GM18867 (cell line): ENCODE data around the gene ZNF593OS.

ENCODE experiments used
- ATAC-seq: cut with Tn5 transposase; IDR thresholded peaks from one replicate; pipeline ENCODE4 v1.9.1; 2021; ENCODE audit warnings: mild to moderate bottlenecking, moderate library complexity; ENCODE audit not compliant: unreplicated experiment

ZNF593OS gene

DNA sequence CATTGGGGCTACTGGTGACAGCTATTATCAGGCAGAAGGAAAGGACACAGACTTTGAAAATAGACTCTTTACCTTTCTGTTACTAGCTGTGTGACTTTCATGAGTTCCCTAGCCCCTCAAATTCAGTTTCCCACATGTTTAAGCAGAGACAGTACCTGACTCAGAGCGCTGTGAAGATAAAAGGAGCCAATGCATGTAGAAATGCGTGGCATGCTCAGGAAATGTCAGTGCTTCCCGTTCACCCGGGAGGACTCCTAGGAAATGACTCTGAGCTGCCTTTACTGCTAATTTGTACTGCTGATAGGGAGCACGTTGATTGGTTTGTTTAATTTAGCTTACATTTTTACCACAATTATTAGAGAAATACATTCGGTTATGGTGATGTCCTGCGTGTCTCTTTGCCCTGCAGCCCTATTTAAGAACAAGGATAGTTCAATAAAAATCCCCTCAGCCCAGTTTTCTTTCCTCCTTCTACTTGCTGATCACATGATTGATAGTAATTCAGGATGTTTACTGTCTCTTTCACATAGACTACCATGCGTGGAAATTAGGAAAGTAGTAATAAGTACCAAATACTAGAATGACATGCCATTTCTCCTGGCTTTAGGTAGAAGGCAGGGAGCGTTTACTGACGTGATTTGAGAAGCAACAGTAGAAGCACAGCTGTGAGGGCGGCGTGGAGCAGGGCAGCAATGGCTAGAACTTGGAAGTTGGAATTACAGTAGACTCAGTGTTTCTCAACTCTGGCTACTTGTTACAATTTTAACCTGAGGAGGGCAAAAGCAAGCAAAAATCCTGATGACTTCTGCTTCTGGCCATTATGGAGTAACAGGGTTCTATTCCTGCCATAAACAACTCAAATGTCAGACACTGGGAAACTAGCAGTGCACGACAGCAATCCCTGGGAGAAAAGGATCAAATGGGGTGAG is 44.1 kb downstream of the ZNF593OS start:
- ATAC-seq: no peak

- ATAC-seq: peak; percentile 82
Measured at GRCh38 chr1:26126321-26127084, 45.1 kb downstream of the ZNF593OS start.

DNA sequence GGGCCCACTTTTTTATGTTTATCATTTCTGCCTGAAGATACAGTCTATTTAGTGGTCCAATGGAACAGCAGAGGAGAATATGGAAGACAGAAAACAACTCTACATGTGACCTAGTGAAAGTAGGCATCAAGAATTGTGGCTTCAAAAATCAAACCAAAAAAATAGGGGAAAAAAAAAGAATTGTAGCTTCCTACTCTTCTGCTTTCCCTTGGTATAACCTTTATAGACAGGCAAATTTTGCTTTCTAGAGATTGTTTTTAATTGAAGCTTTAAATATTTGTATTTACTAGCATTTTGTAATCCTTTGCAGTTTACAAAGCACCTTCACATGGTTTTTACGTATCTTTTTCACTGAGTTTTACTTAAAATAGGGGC is 45.7 kb downstream of the ZNF593OS start:
- ATAC-seq: no peak

GRCh38 chr1:26125382-26125781 is 46.2 kb downstream of the ZNF593OS start:
- no peak for ATAC-seq

- no peak for ATAC-seq
Measured at GRCh38 chr1:26124418-26125331, 47.0 kb downstream of the ZNF593OS start.

DNA sequence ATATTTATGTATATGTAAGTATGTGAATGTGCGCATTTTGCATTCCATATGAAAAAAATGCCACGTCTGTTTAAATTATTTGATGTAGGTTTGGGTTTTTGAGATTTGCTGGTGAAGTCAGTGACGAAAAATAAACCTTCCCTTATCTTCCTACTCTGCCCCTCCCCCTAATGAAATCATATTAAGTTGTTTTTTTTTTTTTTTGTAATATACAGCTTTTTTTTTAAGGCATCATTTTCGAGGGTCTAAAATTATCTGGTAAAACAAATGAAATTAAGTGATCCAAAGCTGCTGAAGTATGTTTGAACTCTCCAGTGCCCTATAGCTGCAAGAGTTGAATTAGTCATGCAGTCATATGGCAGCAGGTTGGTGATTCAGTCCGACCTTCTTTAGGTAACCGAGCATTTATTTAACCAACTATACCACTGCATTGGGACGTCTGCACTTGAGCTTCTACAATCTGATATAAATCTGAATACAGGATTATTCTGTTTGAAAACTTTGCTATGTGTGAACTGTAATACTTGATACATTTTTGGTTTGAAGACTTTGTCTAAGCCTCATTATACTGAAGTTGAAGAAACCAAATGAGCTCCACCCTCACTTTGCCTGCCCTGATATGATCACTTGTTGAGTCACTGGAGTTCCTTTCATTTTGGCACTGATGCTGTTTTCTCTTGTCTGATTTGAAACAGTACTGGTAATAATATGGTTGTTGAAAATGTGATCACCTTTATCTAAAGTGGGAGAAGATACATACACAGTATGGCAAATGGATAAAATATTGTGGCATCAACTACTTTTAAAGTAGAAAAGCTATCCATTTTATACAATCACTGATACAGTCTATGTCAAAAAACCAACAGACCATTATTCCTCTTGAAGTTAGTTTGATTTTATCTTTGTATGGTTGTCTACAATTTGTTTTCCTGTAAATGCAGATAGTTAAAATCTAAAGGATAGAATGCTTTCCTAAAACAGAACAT is 48.4 kb downstream of the ZNF593OS start:
- ATAC-seq: no peak

DNA sequence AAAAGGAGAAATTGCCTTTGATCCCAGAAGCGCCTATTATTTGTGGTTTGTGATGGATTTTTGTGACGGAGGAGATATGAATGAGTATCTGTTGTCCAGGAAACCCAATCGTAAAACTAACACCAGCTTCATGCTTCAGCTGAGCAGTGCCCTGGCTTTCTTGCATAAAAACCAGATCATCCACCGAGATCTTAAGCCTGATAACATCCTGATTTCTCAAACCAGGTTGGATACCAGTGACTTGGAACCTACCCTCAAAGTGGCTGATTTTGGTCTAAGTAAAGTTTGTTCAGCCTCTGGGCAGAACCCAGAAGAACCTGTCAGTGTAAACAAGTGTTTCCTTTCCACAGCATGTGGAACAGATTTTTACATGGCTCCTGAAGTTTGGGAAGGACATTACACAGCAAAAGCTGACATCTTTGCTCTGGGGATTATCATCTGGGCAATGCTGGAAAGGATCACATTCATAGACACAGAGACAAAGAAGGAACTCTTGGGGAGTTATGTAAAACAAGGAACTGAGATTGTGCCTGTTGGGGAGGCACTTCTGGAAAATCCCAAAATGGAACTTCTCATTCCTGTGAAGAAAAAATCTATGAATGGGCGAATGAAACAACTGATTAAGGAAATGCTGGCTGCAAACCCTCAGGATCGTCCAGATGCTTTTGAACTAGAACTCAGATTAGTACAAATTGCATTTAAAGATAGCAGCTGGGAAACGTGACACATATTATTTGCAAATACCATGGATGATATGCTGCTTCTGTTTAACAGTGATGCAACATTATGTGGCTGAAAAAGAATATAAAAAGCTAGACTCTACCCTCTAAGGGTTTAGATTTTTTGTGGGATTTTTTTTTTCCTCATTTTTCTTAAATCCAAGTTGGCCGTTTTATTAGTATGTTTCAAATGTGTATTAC is 49.5 kb downstream of the ZNF593OS start:
- ATAC-seq: no peak

DNA sequence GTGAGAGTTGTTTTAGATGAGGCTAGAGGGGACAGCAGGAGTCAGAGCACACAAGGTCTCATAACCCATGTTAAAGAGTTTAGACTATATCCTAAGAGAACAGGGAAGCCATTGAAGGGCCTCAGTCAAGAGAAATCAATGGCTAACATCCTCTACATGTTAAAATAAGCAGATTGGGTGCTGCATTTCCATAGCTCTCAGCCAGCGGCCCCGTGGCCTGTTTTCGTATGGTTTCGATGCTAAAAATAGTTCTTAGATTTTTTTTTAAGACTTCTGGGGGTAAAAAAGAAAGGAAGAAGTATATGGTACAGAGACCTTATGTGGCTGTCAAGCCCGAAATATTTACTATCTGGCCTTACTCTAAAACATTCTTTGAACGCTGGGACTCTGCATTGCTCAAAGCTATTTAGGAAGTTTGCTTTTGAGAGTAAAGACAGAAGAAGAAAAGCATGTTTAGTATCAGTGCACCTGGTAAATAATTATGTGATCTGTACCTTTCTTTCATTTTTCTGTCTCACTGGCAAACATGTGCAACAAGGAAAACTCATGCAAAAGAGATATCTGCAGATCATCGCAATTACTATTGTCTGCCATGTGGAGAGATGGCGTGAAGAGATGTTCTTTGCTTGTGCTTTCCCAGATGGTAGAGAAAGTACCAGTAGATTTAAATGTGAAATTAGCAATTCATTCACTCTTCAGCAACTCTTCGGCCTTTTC is 51.6 kb downstream of the ZNF593OS start:
- ATAC-seq: no peak
